GM13977 (cell line): ENCODE data around the gene ALKBH5.

Experiments
- DNase-seq: peaks from one replicate; pipeline ENCODE4 v3.0.0; 2012; ENCODE audit warnings: low spot score
- CTCF ChIP-seq: IDR thresholded peaks from 2 replicates; pipeline ENCODE4 v1.5.1; 2012; ENCODE audit warnings: mild to moderate bottlenecking, control low read depth; ENCODE audit not compliant: insufficient read depth; ENCODE audit errors: extremely low read depth, missing control alignments
- in situ Hi-C: fragments of 300-500 bp; cut with MboI; formaldehyde crosslinking; loops from one replicate; pipeline ENCODE4 v1.12.0; 2022; ENCODE audit warnings: low sequenced_read_pairs, low pct_unique_long_range_greater_than_20kb, mixed read lengths, inconsistent platforms; ENCODE audit not compliant: unreplicated experiment

ALKBH5 gene

GRCh38 chr17:18248300-18248731, 64.7 kb downstream of the ALKBH5 start:
- DNase-seq = peak; percentile 95
- in situ Hi-C loops = no loop called here
- peak; percentile 74 for TF ChIP-seq CTCF

DNA sequence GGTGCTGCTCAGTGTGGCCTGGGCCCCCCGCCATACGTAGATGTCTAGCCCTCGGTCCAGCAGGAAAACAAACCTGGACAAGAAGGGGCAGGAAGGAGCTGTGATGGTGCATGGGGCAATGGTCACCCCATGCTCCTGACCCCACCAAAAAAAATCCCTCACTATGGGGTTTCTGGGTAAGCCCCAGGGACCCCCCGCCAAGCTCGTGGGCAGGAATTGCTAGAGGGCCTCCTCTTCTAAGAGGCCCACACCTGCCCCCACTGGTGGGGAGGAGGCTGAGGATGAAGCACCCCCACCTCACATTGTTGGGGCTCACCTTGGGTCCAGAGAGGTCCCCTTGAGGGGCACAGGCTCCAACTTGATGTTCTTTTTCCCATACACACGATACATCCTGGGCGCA, 65.2 kb downstream of the ALKBH5 start:
- no peak for DNase-seq
- in situ Hi-C loops = no loop called here
- TF ChIP-seq CTCF = no peak

- no peak for DNase-seq
- TF ChIP-seq CTCF = no peak
- in situ Hi-C loops = no loop called here
Observed at GRCh38 chr17:18250259-18250658, 66.6 kb downstream of the ALKBH5 start.

GRCh38 chr17:18250708-18251107, 67.1 kb downstream of the ALKBH5 start:
- no peak for DNase-seq
- TF ChIP-seq CTCF = no peak
- in situ Hi-C loops = no loop called here

DNA sequence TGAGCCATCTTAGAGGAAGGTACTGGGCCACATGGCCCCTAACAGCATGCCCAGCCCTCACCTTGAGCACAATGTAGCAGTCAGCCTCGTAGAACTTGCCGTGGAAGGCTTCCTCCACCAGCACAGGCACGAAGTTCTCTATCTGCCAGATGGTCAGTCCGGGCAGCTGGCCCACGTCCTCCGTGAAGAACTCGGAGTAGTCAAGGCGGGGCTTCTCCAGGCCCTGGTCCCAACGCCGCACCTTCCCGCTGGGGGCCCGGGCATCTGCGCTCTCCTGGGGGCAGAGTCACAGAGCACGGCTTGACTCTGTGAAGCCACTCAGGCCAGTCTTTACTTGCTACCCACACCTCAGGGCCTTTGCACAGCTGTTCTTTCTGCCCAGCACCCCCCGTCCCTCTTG, 67.6 kb downstream of the ALKBH5 start:
- DNase-seq = no peak
- TF ChIP-seq CTCF = no peak
- in situ Hi-C loops = no loop called here

DNA sequence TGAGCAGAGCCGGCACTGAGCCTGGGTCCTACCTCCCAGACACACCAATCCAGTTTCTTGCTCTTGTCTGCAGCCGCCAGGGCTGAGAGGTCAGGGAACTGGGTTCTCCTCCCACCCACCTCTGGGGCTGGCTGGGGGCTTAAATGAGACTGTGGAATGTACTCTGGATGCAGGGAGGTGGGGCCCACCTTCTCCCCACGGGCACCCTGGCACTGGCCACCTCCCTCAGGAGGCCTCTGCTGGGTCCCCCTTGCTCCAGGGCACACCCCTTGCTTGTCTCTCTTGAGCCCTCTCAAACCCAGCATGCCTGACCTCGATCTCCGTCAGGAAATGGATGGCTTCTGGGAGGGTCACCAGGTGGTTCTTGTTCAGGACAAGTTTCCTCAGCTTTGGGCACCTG, 68.5 kb downstream of the ALKBH5 start:
- no peak for DNase-seq
- TF ChIP-seq CTCF = no peak
- in situ Hi-C loops = no loop called here
